CD14-positive monocyte (primary cell): ENCODE measurements around the gene PHPT1. TPM values are rescaled to one million over a fixed set of nuclear protein-coding genes. Genes with fewer than 3 reads are reported as not detected.

Source experiments
- DNase-seq, 3 donors: peaks; one replicate each; pipeline ENCODE4 v3.0.0-alpha.2; 2011 to 2022
- H2AFZ ChIP-seq: 2 replicates; pipeline ENCODE4 v1.6.0; 2012; ENCODE audit warnings: mild to moderate bottlenecking, low read depth, low read length, inconsistent platforms; ENCODE audit not compliant: insufficient read depth, poor library complexity, severe bottlenecking
- H3K27ac ChIP-seq, 2 donors: 1 replicate in 1 of 2; 2 replicates in 1 of 2; pipeline ENCODE4 v1.5.1; 2012 to 2013; ENCODE audit warnings: low read length in 2 of 2, control low read depth in 1 of 2, inconsistent platforms in 1 of 2, low read depth in 1 of 2, mild to moderate bottlenecking in 1 of 2
- H3K27me3 ChIP-seq, 2 donors: one replicate each; pipeline versions ENCODE4 v1.6.0 to v1.6.1; 2011 to 2013; ENCODE audit warnings: low read length in 2 of 2; ENCODE audit not compliant: control insufficient read depth in 2 of 2, insufficient read depth in 2 of 2
- H3K36me3 ChIP-seq, 2 donors: replicated peaks in 1 of 2; 1 replicate in 1 of 2; 2 replicates in 1 of 2; pipeline versions ENCODE4 v1.5.1 to v1.6.1; 2012 to 2013; ENCODE audit warnings: low read length in 2 of 2, control low read depth in 1 of 2, inconsistent platforms in 1 of 2, mild to moderate bottlenecking in 1 of 2; ENCODE audit not compliant: insufficient read depth in 2 of 2, control insufficient read depth in 1 of 2
- H3K4me1 ChIP-seq, 2 donors: 1 replicate in 1 of 2; 2 replicates in 1 of 2; pipeline versions ENCODE4 v1.5.1 to v1.6.1; 2012 to 2013; ENCODE audit warnings: low read length in 2 of 2, control low read depth in 1 of 2, inconsistent platforms in 1 of 2, mild to moderate bottlenecking in 1 of 2, moderate library complexity in 1 of 2; ENCODE audit not compliant: insufficient read depth in 2 of 2, control insufficient read depth in 1 of 2
- H3K4me2 ChIP-seq: replicated peaks from 2 replicates; pipeline ENCODE3; 2012; ENCODE audit warnings: low read length, moderate library complexity, mild to moderate bottlenecking; ENCODE audit not compliant: poor library complexity, severe bottlenecking; ENCODE audit errors: extremely low read depth
- H3K4me3 ChIP-seq, 3 experiments: fragments of 200-600 bp in 1 of 3; sonication (generic) in 1 of 3; replicated peaks in 1 of 3; 1 replicate in 2 of 3; 2 replicates in 1 of 3; pipeline ENCODE4 v1.5.1; 2011 to 2013; ENCODE audit warnings: low read length in 3 of 3, mild to moderate bottlenecking in 3 of 3, control low read depth in 2 of 3, low read depth in 2 of 3, inconsistent platforms in 1 of 3, moderate library complexity in 1 of 3
- H3K79me2 ChIP-seq: 2 replicates; pipeline ENCODE4 v1.6.0; 2012; ENCODE audit warnings: mild to moderate bottlenecking, control low read depth, inconsistent platforms, low read length, moderate library complexity; ENCODE audit not compliant: insufficient read depth
- H3K9ac ChIP-seq: 2 replicates; pipeline ENCODE4 v1.6.0; 2017; ENCODE audit warnings: low read length, mild to moderate bottlenecking; ENCODE audit not compliant: insufficient read depth, poor library complexity, severe bottlenecking
- H3K9me3 ChIP-seq, 2 donors: replicated peaks in 1 of 2; 1 replicate in 1 of 2; 2 replicates in 1 of 2; pipeline versions ENCODE4 v1.5.1 to v1.6.1; 2012 to 2013; ENCODE audit warnings: low read length in 2 of 2, control low read depth in 1 of 2; ENCODE audit not compliant: control insufficient read depth in 1 of 2, insufficient read depth in 1 of 2
- H4K20me1 ChIP-seq: 2 replicates; pipeline ENCODE4 v1.6.0; 2012; ENCODE audit warnings: mild to moderate bottlenecking, low read length, control low read depth, moderate library complexity; ENCODE audit not compliant: insufficient read depth
- H3K27ac Mint-ChIP-seq, 7 donors: one replicate each; pipeline ENCODE4 v1.8.0; 2020; ENCODE audit warnings: mild to moderate bottlenecking in 7 of 7, mixed read lengths in 7 of 7, moderate library complexity in 6 of 7, inconsistent platforms in 2 of 7
- H3K27me3 Mint-ChIP-seq, 3 donors: one replicate each; pipeline ENCODE4 v1.8.0; 2021 to 2022; ENCODE audit warnings: low read depth in 3 of 3, mild to moderate bottlenecking in 3 of 3, mixed read lengths in 3 of 3, moderate library complexity in 3 of 3, inconsistent platforms in 1 of 3
- H3K36me3 Mint-ChIP-seq, 2 donors: one replicate each; pipeline ENCODE4 v1.8.0; 2020; ENCODE audit warnings: mixed read lengths in 2 of 2, inconsistent platforms in 1 of 2, mild to moderate bottlenecking in 1 of 2
- H3K4me1 Mint-ChIP-seq: one replicate; pipeline ENCODE4 v1.8.0; 2020; ENCODE audit warnings: mild to moderate bottlenecking, mixed read lengths
- H3K4me3 Mint-ChIP-seq, 2 donors: one replicate each; pipeline ENCODE4 v1.8.0; 2020; ENCODE audit warnings: mild to moderate bottlenecking in 2 of 2, mixed read lengths in 2 of 2, moderate library complexity in 1 of 2
- H3K9me3 Mint-ChIP-seq, 7 donors: one replicate each; pipeline ENCODE4 v1.8.0; 2020 to 2022; ENCODE audit warnings: mixed read lengths in 7 of 7, mild to moderate bottlenecking in 6 of 7, moderate library complexity in 6 of 7, inconsistent platforms in 2 of 7
- CTCF ChIP-seq: fragments of 200-600 bp; IDR thresholded peaks from one replicate; pipeline ENCODE4 v1.8.0; 2022; ENCODE audit warnings: antibody characterized with exemption, mild to moderate bottlenecking
- WGBS: methylation state at CpG from one replicate; pipeline ENCODE4 v1.1.5; 2013; ENCODE audit warnings: missing lambda C conversion rate; ENCODE audit not compliant: insufficient coverage; 5-methylcytosine and 5-hydroxymethylcytosine counted together
- intact Hi-C, 2 donors: fragments of 100-400 bp; cut with micrococcal nuclease; formaldehyde crosslinking; loops; one replicate each; pipeline versions ENCODE4 v1.15.0 to v1.15.1; 2023
- polyA plus RNA-seq, 3 donors: library from polyadenylated mRNA; depleted of rRNA in 1 of 3; unstranded in 2 of 3; stranded (reverse) in 1 of 3; fragments of 300-500 nt in 2 of 3; fragments of >200 nt in 1 of 3; fragmentation: Illumina TruSeq in 2 of 3; gene quantifications; 1 replicate in 2 of 3; 2 replicates in 1 of 3; pipeline ENCODE4 v1.2.3, GENCODE V29; 2012 to 2021

Gene PHPT1
- polyA plus RNA-seq, 3 donors: 70.0 to 163 (median 94.3) TPM

GRCh38 chr9:136880651-136881050 lies 31.4 kb downstream of the PHPT1 start:
- intact Hi-C loops: no loop called here
- no peaks in the 10 kb centered on the region for H4K20me1 ChIP-seq
- WGBS: 95% methylated on average over 7 of the region's 11 CpGs
- peaks cover 20 to 24% of the 10 kb centered on the region in 2 donors for H3K4me1 ChIP-seq
- no peak overlapping the region for H3K4me2 ChIP-seq
- no peak for DNase-seq
- peaks cover 0 to 4% (median 0%) of the 10 kb centered on the region in 7 donors for H3K9me3 Mint-ChIP-seq
- H3K27me3 ChIP-seq: no peaks in the 10 kb centered on the region
- H3K9me3 ChIP-seq: no peaks in the 10 kb centered on the region
- peaks cover 25% of the 10 kb centered on the region for H3K4me1 Mint-ChIP-seq
- H2AFZ ChIP-seq: no peak overlapping the region
- no peak overlapping the region for H3K4me3 Mint-ChIP-seq
- H3K9ac ChIP-seq: no peak overlapping the region
- no peak overlapping the region for H3K27ac Mint-ChIP-seq
- no peak for TF ChIP-seq CTCF
- H3K27ac ChIP-seq: no peak overlapping the region
- H3K36me3 Mint-ChIP-seq: no peaks in the 10 kb centered on the region
- H3K79me2 ChIP-seq: no peaks in the 10 kb centered on the region
- H3K36me3 ChIP-seq: no peaks in the 10 kb centered on the region
- H3K4me3 ChIP-seq: no peak overlapping the region
- H3K27me3 Mint-ChIP-seq: peaks cover 0 to 14% (median 14%) of the 10 kb centered on the region in 3 donors

DNA sequence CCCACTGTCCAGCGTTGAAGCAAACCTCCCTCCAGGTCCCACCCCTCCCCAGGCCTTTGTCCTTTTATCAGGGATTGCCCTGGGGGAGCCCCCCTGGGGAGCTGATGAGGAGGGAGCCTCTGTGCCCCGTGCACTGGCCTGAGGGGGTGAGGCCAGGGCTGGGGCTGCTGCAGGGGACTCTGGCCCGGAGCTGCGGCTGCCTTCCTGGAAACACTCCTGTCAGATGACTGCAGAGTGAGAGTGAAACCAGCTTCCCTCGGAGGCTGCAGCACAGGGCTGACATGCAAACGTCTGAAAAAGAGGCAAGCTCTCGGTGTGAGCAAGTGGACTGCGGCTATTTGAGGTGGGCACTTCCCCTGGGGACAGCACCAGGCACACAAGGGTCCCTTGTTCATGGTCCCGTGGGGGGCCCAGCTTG lies 32.5 kb downstream of the PHPT1 start:
- peak overlapping the region; percentile 68 to 78 for H3K4me3 Mint-ChIP-seq
- Histone ChIP-seq H3K79me2 (peaks cover 1% of the 10 kb centered on the region), H2AFZ (peak overlapping the region; percentile 77), H3K36me3 (no peaks in the 10 kb centered on the region), H3K4me1 (peaks cover 22 to 29% of the 10 kb centered on the region in 2 donors), H4K20me1 (no peaks in the 10 kb centered on the region), H3K27ac (peak overlapping the region in 1 of 2 donors; percentile 6), H3K4me3 (peak overlapping the region in 1 of 3 experiments; percentile 71), H3K4me2 (peak overlapping the region; percentile 74), H3K27me3 (no peaks in the 10 kb centered on the region), H3K9me3 (no peaks in the 10 kb centered on the region), H3K9ac (peak overlapping the region; percentile 38)
- peaks cover 0 to 14% (median 8%) of the 10 kb centered on the region in 3 donors for H3K27me3 Mint-ChIP-seq
- H3K27ac Mint-ChIP-seq: peak overlapping the region in 1 of 7 donors; percentile 42
- intact Hi-C loops: no loop called here
- H3K4me1 Mint-ChIP-seq: peaks cover 26% of the 10 kb centered on the region
- H3K36me3 Mint-ChIP-seq: no peaks in the 10 kb centered on the region
- H3K9me3 Mint-ChIP-seq: peaks cover 0 to 4% (median 0%) of the 10 kb centered on the region in 7 donors
- WGBS: 6% methylated on average over 8 of the region's 9 CpGs
- peak in 1 of 3 donors; percentile 35 for DNase-seq
- TF ChIP-seq CTCF: no peak
